ENCODE data around the gene TNFRSF18. TPM values are rescaled to one million over a fixed set of nuclear protein-coding genes. Genes with fewer than 3 reads are reported as not detected.

The TNFRSF18 gene
- total and polyA plus RNA-seq, 2 experiments from 2014 or later: 1.1 to 1.5 TPM

DNA sequence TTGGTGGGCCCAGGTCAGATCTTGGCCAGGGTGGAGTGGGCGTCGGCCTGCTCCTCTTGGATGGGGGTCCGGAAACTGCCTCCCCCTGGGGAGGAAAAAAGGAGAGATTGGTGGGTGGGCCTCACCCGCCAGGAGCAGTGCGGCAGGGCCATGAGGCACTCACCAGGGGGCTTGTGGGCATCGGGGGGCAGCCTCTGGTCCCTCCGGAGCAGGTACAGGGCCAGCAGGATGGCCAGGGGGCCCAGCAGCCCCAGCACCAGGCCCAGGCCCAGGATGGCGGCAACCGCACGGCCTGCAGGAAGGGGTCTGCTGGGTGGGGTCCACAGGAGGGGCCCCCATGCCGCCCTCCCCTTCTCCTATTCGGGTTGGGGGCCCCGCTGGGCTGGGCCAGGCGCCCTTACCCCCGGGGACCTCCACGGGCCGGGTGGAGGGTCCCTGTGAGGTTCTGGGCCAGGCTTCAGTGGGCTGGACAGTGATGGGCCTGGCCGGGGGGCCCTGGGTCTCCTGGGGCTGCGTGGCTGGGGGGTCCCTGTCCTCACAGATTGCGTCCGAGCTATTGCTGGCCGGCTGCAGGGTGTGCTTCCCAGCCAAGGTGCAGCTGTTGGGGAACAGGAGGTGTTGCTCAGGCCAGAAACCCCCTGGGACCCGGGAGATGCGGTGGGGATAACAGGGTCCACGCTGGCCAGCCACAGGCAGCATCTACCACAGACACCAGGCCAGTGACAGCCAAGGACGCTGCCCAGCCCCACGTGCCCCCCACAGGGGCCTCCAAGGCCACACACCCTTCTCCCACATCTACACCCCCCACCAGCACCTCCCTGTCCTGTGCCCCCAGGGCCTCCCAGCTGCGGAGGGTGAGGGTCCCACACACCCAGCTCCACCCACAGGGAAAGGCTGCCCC lies 5.4 kb upstream of the TNFRSF18 start:
- ATAC-seq (no peak), DNase-seq (ENCODE audit: low spot score) (no peak)
- no peak overlapping the region for H2AFZ ChIP-seq
- Mint-ChIP-seq H3K27me3 (ENCODE audit: insufficient read depth, low read depth, poor library complexity) (peaks cover 11% of the 10 kb centered on the region), H3K36me3 (ENCODE audit: low read depth) (peaks cover 5% of the 10 kb centered on the region; the same call in 2 of the 3 replicates), H3K27ac (no peak overlapping the region), H3K9me3 (no peaks in the 10 kb centered on the region; the same call in 2 of the 3 replicates), H3K4me3 (no peak overlapping the region), H3K4me1 (no peaks in the 10 kb centered on the region)
- H4K20me1 ChIP-seq (replicated peaks; ENCODE audit: insufficient read depth): no peaks in the 10 kb centered on the region; the same call in 1 of the 2 replicates
- no peak overlapping the region for H3K4me2 ChIP-seq
- H3K79me2 ChIP-seq (replicated peaks; ENCODE audit: insufficient read depth): no peaks in the 10 kb centered on the region
- H3K27me3 ChIP-seq (ENCODE audit: insufficient read depth): no peaks in the 10 kb centered on the region
- H3F3A ChIP-seq (replicated peaks; ENCODE audit: low read depth): no peaks in the 10 kb centered on the region
- H3K4me1 ChIP-seq (ENCODE audit: insufficient read depth): no peaks in the 10 kb centered on the region
- TF ChIP-seq EZH2phosphoT487 (IDR thresholded peaks at IDR 0.05; ENCODE audit: unreplicated experiment) (no peak), STAT1 (IDR thresholded peaks at IDR 0.05; ENCODE audit: unreplicated experiment) (no peak), CREB1 (CRISPR knock-in tag; IDR thresholded peaks at IDR 0.05; ENCODE audit: low read depth) (no peak), EZH2 (IDR thresholded peaks at IDR 0.05; ENCODE audit: low read depth, unreplicated experiment) (no peak), ZNF331 (CRISPR knock-in tag; IDR thresholded peaks at IDR 0.05; ENCODE audit: low read depth) (no peak), NANOG (IDR thresholded peaks at IDR 0.05; ENCODE audit: borderline replicate concordance) (no peak), POLR2AphosphoS5 (IDR thresholded peaks at IDR 0.05; ENCODE audit: low read depth) (no peak), ZNF114 (CRISPR knock-in tag; IDR thresholded peaks at IDR 0.05) (no peak), JUNB (IDR thresholded peaks at IDR 0.05; ENCODE audit: unreplicated experiment) (no peak)
- TF ChIP-seq, protein P1, sequence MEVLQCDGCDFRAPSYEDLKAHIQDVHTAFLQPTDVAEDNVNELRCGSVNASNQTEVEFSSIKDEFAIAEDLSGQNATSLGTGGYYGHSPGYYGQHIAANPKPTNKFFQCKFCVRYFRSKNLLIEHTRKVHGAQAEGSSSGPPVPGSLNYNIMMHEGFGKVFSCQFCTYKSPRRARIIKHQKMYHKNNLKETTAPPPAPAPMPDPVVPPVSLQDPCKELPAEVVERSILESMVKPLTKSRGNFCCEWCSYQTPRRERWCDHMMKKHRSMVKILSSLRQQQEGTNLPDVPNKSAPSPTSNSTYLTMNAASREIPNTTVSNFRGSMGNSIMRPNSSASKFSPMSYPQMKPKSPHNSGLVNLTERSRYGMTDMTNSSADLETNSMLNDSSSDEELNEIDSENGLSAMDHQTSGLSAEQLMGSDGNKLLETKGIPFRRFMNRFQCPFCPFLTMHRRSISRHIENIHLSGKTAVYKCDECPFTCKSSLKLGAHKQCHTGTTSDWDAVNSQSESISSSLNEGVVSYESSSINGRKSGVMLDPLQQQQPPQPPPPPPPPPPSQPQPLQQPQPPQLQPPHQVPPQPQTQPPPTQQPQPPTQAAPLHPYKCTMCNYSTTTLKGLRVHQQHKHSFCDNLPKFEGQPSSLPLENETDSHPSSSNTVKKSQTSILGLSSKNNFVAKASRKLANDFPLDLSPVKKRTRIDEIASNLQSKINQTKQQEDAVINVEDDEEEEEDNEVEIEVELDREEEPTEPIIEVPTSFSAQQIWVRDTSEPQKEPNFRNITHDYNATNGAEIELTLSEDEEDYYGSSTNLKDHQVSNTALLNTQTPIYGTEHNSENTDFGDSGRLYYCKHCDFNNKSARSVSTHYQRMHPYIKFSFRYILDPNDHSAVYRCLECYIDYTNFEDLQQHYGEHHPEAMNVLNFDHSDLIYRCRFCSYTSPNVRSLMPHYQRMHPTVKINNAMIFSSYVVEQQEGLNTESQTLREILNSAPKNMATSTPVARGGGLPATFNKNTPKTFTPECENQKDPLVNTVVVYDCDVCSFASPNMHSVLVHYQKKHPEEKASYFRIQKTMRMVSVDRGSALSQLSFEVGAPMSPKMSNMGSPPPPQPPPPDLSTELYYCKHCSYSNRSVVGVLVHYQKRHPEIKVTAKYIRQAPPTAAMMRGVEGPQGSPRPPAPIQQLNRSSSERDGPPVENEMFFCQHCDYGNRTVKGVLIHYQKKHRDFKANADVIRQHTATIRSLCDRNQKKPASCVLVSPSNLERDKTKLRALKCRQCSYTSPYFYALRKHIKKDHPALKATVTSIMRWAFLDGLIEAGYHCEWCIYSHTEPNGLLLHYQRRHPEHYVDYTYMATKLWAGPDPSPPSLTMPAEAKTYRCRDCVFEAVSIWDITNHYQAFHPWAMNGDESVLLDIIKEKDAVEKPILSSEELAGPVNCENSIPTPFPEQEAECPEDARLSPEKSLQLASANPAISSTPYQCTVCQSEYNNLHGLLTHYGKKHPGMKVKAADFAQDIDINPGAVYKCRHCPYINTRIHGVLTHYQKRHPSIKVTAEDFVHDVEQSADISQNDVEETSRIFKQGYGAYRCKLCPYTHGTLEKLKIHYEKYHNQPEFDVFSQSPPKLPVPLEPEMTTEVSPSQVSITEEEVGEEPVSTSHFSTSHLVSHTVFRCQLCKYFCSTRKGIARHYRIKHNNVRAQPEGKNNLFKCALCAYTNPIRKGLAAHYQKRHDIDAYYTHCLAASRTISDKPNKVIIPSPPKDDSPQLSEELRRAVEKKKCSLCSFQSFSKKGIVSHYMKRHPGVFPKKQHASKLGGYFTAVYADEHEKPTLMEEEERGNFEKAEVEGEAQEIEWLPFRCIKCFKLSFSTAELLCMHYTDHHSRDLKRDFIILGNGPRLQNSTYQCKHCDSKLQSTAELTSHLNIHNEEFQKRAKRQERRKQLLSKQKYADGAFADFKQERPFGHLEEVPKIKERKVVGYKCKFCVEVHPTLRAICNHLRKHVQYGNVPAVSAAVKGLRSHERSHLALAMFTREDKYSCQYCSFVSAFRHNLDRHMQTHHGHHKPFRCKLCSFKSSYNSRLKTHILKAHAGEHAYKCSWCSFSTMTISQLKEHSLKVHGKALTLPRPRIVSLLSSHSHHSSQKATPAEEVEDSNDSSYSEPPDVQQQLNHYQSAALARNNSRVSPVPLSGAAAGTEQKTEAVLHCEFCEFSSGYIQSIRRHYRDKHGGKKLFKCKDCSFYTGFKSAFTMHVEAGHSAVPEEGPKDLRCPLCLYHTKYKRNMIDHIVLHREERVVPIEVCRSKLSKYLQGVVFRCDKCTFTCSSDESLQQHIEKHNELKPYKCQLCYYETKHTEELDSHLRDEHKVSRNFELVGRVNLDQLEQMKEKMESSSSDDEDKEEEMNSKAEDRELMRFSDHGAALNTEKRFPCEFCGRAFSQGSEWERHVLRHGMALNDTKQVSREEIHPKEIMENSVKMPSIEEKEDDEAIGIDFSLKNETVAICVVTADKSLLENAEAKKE (CRISPR knock-in tag; IDR thresholded peaks at IDR 0.05): no peak
- TF ChIP-seq, protein P2, sequence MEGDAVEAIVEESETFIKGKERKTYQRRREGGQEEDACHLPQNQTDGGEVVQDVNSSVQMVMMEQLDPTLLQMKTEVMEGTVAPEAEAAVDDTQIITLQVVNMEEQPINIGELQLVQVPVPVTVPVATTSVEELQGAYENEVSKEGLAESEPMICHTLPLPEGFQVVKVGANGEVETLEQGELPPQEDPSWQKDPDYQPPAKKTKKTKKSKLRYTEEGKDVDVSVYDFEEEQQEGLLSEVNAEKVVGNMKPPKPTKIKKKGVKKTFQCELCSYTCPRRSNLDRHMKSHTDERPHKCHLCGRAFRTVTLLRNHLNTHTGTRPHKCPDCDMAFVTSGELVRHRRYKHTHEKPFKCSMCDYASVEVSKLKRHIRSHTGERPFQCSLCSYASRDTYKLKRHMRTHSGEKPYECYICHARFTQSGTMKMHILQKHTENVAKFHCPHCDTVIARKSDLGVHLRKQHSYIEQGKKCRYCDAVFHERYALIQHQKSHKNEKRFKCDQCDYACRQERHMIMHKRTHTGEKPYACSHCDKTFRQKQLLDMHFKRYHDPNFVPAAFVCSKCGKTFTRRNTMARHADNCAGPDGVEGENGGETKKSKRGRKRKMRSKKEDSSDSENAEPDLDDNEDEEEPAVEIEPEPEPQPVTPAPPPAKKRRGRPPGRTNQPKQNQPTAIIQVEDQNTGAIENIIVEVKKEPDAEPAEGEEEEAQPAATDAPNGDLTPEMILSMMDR (conservative IDR thresholded peaks at IDR 0.05; ENCODE audit: low read depth in 2 of 2): no peak
- TF ChIP-seq, protein P3, sequence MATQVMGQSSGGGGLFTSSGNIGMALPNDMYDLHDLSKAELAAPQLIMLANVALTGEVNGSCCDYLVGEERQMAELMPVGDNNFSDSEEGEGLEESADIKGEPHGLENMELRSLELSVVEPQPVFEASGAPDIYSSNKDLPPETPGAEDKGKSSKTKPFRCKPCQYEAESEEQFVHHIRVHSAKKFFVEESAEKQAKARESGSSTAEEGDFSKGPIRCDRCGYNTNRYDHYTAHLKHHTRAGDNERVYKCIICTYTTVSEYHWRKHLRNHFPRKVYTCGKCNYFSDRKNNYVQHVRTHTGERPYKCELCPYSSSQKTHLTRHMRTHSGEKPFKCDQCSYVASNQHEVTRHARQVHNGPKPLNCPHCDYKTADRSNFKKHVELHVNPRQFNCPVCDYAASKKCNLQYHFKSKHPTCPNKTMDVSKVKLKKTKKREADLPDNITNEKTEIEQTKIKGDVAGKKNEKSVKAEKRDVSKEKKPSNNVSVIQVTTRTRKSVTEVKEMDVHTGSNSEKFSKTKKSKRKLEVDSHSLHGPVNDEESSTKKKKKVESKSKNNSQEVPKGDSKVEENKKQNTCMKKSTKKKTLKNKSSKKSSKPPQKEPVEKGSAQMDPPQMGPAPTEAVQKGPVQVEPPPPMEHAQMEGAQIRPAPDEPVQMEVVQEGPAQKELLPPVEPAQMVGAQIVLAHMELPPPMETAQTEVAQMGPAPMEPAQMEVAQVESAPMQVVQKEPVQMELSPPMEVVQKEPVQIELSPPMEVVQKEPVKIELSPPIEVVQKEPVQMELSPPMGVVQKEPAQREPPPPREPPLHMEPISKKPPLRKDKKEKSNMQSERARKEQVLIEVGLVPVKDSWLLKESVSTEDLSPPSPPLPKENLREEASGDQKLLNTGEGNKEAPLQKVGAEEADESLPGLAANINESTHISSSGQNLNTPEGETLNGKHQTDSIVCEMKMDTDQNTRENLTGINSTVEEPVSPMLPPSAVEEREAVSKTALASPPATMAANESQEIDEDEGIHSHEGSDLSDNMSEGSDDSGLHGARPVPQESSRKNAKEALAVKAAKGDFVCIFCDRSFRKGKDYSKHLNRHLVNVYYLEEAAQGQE (IDR thresholded peaks at IDR 0.05; ENCODE audit: unreplicated experiment): no peak
- TF ChIP-seq, protein P4, sequence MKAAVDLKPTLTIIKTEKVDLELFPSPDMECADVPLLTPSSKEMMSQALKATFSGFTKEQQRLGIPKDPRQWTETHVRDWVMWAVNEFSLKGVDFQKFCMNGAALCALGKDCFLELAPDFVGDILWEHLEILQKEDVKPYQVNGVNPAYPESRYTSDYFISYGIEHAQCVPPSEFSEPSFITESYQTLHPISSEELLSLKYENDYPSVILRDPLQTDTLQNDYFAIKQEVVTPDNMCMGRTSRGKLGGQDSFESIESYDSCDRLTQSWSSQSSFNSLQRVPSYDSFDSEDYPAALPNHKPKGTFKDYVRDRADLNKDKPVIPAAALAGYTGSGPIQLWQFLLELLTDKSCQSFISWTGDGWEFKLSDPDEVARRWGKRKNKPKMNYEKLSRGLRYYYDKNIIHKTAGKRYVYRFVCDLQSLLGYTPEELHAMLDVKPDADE (IDR thresholded peaks at IDR 0.05): no peak
- H3K27ac ChIP-seq (ENCODE audit: low read depth): no peak overlapping the region
- H3K9me2 ChIP-seq (ENCODE audit: insufficient read depth): no peaks in the 10 kb centered on the region
- peaks cover 1% of the 10 kb centered on the region; the same call in 1 of the 2 replicates for H3K36me3 ChIP-seq (ENCODE audit: insufficient read depth)
- no peak overlapping the region for H3K4me3 ChIP-seq
